Right cardiac atrium (tissue), 5 donors: ENCODE data around the gene GATC. TPM values are rescaled to one million over a fixed set of nuclear protein-coding genes. Genes with fewer than 3 reads are reported as not detected.
A peak's percentile ranks its signal among the peaks of the same experiment; 100 is the strongest.
"Not testable (repeated sequence)": the region's sequence is repeated elsewhere in the genome, so short reads cannot be mapped to it uniquely, and the experiment has no call there.

Experiments
- ATAC-seq, 2 donors: fragments of 200-7000 bp; cut with Tn5 transposase; one replicate each; pipeline versions ENCODE4 v1.8.0 to v1.9.1; 2020; ENCODE audit warnings: moderate library complexity in 2 of 2, mild to moderate bottlenecking in 1 of 2
- DNase-seq, 3 donors: peaks; one replicate each; pipeline ENCODE4 v3.0.0-alpha.2; 2020
- H3K27ac ChIP-seq: one replicate; pipeline ENCODE4 v1.5.1; 2013; ENCODE audit warnings: mild to moderate bottlenecking, low read length, control low read depth, moderate library complexity
- H3K27me3 ChIP-seq: one replicate; pipeline ENCODE4 v1.6.1; 2013; ENCODE audit not compliant: control insufficient read depth, insufficient read depth
- H3K4me1 ChIP-seq: one replicate; pipeline ENCODE4 v1.6.1; 2013; ENCODE audit warnings: low read length; ENCODE audit not compliant: control insufficient read depth, insufficient read depth
- H3K4me3 ChIP-seq: one replicate; pipeline ENCODE4 v1.5.1; 2013; ENCODE audit warnings: low read length, control low read depth
- H3K9me3 ChIP-seq: one replicate; pipeline ENCODE4 v1.6.1; 2013; ENCODE audit warnings: low read length; ENCODE audit not compliant: control insufficient read depth
- WGBS: extraction: QIAGEN DNeasy Blood & Tissue Kit; methylation state at CpG from one replicate; pipeline ENCODE4 v1.1.7; 2013; 5-methylcytosine and 5-hydroxymethylcytosine counted together
- intact Hi-C, 4 donors: fragments of 100-400 bp; cut with DNase I; formaldehyde crosslinking; loops; one replicate each; pipeline versions ENCODE4 v1.11.0 to v1.14.0; 2022 to 2023
- polyA plus RNA-seq: library from polyadenylated mRNA; stranded (reverse); fragments of 200-250 nt; gene quantifications from one replicate; pipeline ENCODE4 v1.2.3, GENCODE V29; 2013
- total RNA-seq, 4 donors: library from RNA; stranded (reverse); fragmentation: NEBNext Ultra II Directional; extraction: Animal tissue kit (Norgen Biotek cat#: 25700); gene quantifications; one replicate each; pipeline ENCODE4 v1.2.1, GENCODE V29; 2021
- donor health status: healthy with polysubstance abuse.
- donor health status: DM: no; HTN: yes; CAD: no.
- donor health status: DM: no; HTN: no; CAD: no.
- donor health status: DM: no; HTN: yes; CAD: no; lungs with severe emphysema.
- donor health status: DM: yes; HTN: yes; CAD: no.

The GATC gene
- total and polyA plus RNA-seq, 5 donors = 7.2 to 16.2 (median 15.2) TPM

DNA sequence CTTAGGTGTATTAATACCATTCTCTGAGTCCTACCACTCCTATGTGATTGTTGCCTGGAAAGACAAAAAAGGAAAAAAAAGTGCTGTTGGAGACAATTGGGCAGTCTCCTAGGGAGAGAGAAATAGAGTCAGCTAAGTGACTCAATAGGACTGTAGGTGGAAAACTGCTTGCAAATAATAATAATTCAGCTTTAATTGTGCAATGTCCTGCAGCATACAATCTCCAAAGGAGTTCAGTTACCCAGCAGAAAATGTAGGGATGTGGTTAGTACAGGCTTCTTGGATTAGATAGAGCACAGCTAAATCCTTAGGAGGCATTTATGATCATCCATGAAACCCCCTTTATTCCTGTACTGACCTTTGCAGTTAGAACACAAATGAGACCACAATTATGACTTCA, 26.3 kb downstream of the GATC start:
- no peaks in the 10 kb centered on the region for H3K9me3 ChIP-seq
- H3K27ac ChIP-seq = no peak overlapping the region
- intact Hi-C loops = loop anchor here in 1 of 4 donors (10.0 kb wide), 1 partner anchor 62 kb away; the partner anchor contains the start of gene RNF10
- no peak for DNase-seq
- H3K4me3 ChIP-seq = no peak overlapping the region
- no peaks in the 10 kb centered on the region for H3K27me3 ChIP-seq
- ATAC-seq = no peak
- H3K4me1 ChIP-seq = peaks cover 2% of the 10 kb centered on the region

DNA sequence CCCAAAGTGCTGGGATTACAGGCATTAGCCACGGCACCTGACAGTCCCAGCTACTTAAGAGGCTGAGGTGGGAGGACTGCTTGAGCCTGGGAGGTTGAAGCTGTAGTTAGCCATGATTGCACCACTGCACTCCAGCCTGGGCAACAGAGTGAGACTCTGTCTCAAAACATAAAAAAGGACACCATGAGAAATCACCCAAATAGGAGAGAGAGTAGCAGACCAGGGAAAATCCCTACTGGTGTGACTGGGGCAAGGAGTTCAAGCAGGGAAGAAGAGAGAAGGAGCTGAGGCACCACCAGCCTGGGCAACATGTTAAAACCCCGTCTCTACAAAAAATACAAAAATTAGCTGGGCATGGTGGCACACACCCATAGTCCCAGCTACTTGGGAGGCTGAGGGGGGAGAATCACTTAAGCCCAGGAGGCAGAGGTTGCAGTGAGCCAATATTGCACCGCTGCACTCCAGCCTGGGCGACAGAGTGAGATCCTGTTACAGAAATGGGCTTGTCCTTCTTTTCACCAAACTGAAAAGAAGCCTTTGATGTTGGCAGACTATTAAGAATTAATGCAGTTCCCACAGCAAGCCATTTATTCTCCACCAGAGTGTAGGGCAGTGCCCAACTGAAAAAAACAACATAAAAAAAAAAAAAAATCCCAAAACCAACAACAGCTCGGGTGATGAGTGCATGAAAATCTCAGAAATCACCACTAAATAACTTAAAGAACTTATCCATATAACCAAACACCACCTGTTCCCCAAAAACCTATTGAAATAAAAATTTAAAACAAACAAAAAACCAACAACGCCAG, 27.8 kb downstream of the GATC start:
- no peak for DNase-seq
- 78% methylated on average over 6 of the region's 6 CpGs for WGBS
- Histone ChIP-seq H3K4me3 (no peak overlapping the region), H3K9me3 (no peaks in the 10 kb centered on the region), H3K27ac (no peak overlapping the region), H3K27me3 (no peaks in the 10 kb centered on the region), H3K4me1 (peaks cover 2% of the 10 kb centered on the region)
- no peak for ATAC-seq
- intact Hi-C loops = loop anchor here in 1 of 4 donors (10.0 kb wide), 1 partner anchor 61 kb away; the partner anchor contains the start of gene RNF10

DNA sequence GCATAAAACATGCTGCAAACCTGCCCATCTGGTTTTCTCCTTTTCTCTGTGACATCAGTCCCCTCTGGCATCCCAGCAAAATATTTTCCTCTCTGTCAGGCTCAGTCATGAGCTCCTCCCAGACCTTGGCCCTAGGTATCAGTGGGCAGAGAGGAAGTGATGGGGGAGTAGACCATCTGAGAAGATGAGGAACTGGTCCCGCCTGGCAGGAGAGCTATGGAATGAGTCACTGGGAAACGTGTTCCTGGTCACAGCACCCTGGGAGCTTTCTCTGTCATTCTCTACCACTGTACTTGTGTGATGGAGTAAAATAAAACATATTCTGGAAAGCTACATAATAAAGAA, 28.3 kb downstream of the GATC start:
- 20% methylated on average over 2 of the region's 2 CpGs for WGBS
- intact Hi-C loops = loop anchor here in 1 of 4 donors (10.0 kb wide), 1 partner anchor 60 kb away; the partner anchor contains the start of gene RNF10
- Histone ChIP-seq H3K27ac (no peak overlapping the region), H3K27me3 (no peaks in the 10 kb centered on the region), H3K4me3 (no peak overlapping the region), H3K9me3 (no peaks in the 10 kb centered on the region), H3K4me1 (peaks cover 2% of the 10 kb centered on the region)
- ATAC-seq (peak in 1 of 2 donors; percentile 6), DNase-seq (no peak)

DNA sequence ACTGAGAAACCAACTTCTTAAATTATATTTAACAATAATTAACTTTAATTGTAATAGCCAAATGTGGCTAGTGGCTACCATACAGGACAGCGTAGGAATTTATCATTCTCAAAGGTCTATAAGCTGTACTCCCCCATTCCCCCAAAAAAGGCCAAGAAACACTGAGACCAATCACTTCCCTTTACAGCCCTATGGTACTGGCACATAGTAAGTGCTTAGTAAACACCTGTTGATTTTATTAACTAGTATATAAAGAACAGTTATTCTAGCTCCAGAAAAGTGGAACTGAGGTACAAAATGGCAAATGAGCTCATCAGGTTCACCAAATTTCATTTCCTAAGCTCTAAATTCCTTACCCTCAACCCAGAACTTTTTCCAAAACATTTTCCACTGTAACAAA, 29.4 kb downstream of the GATC start:
- Histone ChIP-seq H3K9me3 (no peaks in the 10 kb centered on the region), H3K4me3 (no peak overlapping the region), H3K27ac (no peak overlapping the region), H3K27me3 (no peaks in the 10 kb centered on the region), H3K4me1 (no peaks in the 10 kb centered on the region)
- 100% methylated on average over 1 of the region's 1 CpG for WGBS
- intact Hi-C loops = loop anchor here in 1 of 4 donors (10.0 kb wide), 1 partner anchor 59 kb away; the partner anchor contains the start of gene RNF10
- DNase-seq (no peak), ATAC-seq (no peak)

DNA sequence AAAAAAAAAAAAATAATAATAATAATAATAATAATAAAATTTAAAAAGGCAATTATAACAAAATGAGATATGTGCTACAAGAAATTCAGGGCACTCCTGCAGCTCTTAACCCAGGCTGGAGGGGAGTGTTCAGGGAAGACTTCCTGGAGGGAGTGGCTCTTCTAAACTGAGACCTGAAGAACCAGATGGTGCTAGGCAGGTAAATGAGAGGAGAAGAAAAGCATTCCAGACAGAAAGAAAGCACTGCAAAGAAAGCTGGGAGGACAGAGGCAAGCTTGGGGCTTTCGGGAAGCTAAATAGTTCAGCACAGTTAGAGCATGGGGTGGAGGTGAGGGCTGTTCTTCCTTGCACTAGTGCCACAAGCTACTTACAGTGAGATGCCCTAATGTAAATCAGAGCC, 33.2 kb downstream of the GATC start:
- ATAC-seq = no peak
- no peak overlapping the region for H3K4me3 ChIP-seq
- H3K27ac ChIP-seq = no peak overlapping the region
- WGBS = 93% methylated on average over 1 of the region's 1 CpG
- no peak for DNase-seq
- no peaks in the 10 kb centered on the region for H3K27me3 ChIP-seq
- H3K9me3 ChIP-seq = no peaks in the 10 kb centered on the region
- no peaks in the 10 kb centered on the region for H3K4me1 ChIP-seq
- intact Hi-C loops = loop anchor here in 1 of 4 donors (10.0 kb wide), 1 partner anchor 55 kb away; the partner anchor contains the start of gene RNF10

DNA sequence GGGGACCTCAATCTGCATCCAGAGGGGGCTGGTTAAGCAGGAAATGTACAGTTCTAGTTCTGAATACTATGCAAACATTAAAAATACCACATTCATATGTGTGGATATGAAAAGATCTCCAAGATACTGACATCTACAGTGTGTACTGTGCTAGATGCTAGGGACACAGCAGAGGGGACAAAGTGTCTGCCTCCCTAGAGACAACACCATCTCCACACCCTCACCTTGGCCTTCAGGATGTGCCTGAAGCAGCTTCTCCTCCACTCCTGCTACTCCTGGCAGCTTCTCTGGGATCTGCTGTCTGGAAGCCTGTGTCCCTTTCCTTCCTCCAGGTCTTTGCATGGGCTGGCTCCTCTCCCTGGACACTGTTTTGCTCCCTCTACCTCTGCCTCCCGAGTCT, 34.0 kb downstream of the GATC start:
- H3K27ac ChIP-seq = no peak overlapping the region
- no peaks in the 10 kb centered on the region for H3K9me3 ChIP-seq
- DNase-seq = no peak
- no peak for ATAC-seq
- no peak overlapping the region for H3K4me3 ChIP-seq
- intact Hi-C loops = no loop called here
- WGBS = 68% methylated on average over 1 of the region's 1 CpG
- no peaks in the 10 kb centered on the region for H3K4me1 ChIP-seq
- H3K27me3 ChIP-seq = no peaks in the 10 kb centered on the region

DNA sequence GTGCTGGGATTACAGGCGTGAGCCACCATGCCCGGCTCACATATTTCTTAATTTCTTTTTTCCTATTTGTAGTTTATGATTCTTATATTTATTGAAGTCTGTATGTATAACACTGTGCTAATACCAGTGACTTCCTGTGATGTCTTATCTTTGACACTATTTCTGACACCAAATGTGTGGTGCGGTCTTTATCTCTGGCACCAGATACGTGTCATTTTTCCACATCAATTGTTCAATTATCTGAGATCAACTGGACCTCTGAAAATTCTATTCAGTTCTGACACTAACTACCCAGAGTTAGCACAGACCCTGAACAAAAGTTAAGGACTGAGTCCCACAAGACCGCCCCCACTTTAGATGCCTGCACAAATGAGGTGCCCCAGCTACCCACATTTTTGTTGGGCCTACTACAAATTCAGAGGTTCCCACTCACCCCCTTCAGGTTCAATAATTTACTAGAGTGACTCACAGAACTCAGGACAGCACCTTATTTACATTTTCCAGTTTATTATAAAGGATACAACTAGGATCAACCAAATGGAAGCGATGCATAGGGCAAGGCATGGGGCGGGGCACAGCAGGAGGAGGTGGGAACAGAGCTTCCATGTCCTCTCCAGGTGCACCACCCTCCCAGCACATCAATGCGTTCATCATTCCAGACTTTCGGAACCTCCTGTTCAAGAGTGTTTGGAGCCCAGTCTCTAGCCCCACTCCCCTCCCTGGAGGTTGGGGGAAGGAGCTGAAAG, 35.0 kb downstream of the GATC start:
- intact Hi-C loops = no loop called here
- ATAC-seq (no peak), DNase-seq (no peak)
- H3K4me1 ChIP-seq = no peaks in the 10 kb centered on the region
- H3K27me3 ChIP-seq = no peaks in the 10 kb centered on the region
- H3K9me3 ChIP-seq = no peaks in the 10 kb centered on the region
- 90% methylated on average over 9 of the region's 9 CpGs for WGBS
- H3K27ac ChIP-seq = no peak overlapping the region
- H3K4me3 ChIP-seq = no peak overlapping the region

DNA sequence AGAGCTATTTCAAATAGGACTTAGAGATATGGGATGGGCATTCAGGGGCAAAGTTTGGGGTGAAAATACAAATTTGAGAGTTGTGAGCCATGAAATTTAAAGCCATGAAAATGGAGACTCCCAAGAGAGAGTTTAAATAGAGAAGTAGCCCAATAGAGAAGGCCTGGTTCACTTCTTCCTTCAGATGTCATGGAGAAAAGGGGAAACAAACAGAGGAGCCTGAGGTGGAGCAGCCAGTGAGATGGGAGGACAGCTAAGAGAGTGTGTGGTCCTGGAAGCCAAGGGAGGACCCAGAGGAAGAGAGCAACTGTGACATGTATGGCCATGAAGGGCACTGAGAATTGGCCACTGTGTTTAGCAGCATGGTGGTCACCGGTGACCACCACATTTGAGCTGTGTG, 37.4 kb downstream of the GATC start:
- WGBS = 96% methylated on average over 1 of the region's 1 CpG
- no peak overlapping the region for H3K4me3 ChIP-seq
- no peaks in the 10 kb centered on the region for H3K9me3 ChIP-seq
- no peaks in the 10 kb centered on the region for H3K4me1 ChIP-seq
- intact Hi-C loops = no loop called here
- no peak overlapping the region for H3K27ac ChIP-seq
- no peak for ATAC-seq
- no peak for DNase-seq
- H3K27me3 ChIP-seq = no peaks in the 10 kb centered on the region

DNA sequence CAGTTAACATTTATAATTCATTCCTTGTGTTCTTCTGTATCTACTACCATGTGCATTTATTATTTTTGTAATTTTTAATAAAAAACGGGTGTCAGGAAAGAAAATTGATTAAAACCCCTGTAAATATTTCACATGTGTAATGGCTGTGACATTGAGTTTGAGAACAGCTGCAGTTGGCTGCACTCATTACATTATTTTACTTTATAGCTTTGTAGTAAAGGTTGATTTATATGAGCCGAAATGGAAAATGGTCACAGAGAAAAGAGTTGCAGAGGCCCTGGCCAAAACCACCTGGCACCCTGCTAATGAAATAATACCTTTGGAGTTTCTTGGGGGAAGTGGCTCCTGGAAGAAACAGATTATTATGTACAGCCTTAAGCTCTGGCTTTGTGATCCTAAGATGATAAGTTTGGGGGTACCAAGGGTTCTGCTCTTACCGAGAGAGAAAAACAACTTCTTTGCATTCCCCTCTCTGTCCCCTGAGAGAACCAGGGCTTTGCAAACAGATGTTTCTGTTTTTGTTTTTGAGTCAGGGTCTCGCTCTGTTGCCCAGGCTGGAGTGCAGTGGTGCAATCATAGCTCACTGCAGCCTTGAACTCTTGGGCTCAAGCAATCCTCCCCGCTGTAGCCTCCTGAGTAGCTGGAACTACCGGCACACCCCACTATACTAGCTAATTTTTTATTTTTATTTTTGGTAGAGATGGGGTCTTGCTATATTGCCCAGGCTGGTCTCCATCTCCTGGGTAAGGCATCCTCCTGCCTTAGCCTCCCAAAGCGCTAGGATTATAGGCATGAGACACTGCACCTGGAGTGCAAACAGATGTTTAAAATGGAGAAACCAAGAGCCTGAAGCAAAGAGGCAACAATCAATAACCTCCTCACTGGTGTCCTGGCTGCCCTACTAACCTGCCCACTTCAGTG, 40.0 kb downstream of the GATC start:
- no peak for DNase-seq
- H3K4me3 ChIP-seq = no peak overlapping the region
- H3K27ac ChIP-seq = no peak overlapping the region
- 90% methylated on average over 7 of the region's 7 CpGs for WGBS
- ATAC-seq = no peak
- H3K9me3 ChIP-seq = no peaks in the 10 kb centered on the region
- H3K27me3 ChIP-seq = no peaks in the 10 kb centered on the region
- no peaks in the 10 kb centered on the region for H3K4me1 ChIP-seq
- intact Hi-C loops = no loop called here

DNA sequence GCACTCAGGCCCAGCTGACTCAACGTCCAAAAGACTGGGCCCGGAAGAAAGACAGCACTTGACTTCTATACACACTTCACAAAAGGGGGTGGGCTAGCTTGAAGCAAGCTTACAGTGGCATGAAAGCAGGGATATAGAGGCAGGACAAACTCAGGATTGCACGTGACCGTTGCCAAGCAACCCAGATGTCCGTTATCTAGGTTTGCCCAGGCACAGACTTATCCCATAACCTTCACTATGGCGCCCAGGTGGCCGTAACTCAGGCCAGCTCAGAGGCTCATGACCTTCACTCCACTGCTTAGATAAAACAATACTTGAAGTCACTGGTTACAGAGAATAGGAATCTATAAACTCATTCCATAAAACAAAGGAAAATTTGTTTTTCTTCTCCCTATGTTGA, 41.3 kb downstream of the GATC start:
- H3K27me3 ChIP-seq, DNase-seq, H3K27ac ChIP-seq, intact Hi-C loops, H3K9me3 ChIP-seq, H3K4me3 ChIP-seq, ATAC-seq, H3K4me1 ChIP-seq: not testable (repeated sequence)
- 70% methylated on average over 7 of the region's 7 CpGs for WGBS
